ENCODE results near the gene DNAJC18.
"Not testable (repeated sequence)": the region's sequence is repeated elsewhere in the genome, so short reads cannot be mapped to it uniquely, and the experiment has no call there.

The DNAJC18 gene

GRCh38 chr5:139439013-139439903 is at the start of gene DNAJC18:
Gene DNAJC18, minus strand, starts transcription at chr5:139439525. Its CDS starts 80 bp downstream, at chr5:139439445.
- DNase-seq (ENCODE audit: low read depth) = peak; percentile 82

GRCh38 chr5:139488260-139488659 is 48.9 kb upstream of the DNAJC18 start:
- no peak for DNase-seq (ENCODE audit: low read depth)

GRCh38 chr5:139486201-139486600 is 46.9 kb upstream of the DNAJC18 start:
- no peak for DNase-seq (ENCODE audit: low read depth)

GRCh38 chr5:139482890-139483208 is 43.5 kb upstream of the DNAJC18 start:
- DNase-seq (ENCODE audit: low read depth) = not testable (repeated sequence)

- peak; percentile 55 for DNase-seq (ENCODE audit: low read depth)
These were observed 42.9 kb upstream of the DNAJC18 start, which contains the start of gene STING1 for GRCh38 chr5:139482050-139482889. Gene STING1, minus strand, starts transcription at chr5:139482758. Its CDS starts 1,054 bp downstream, at chr5:139481704.

- no peak for DNase-seq (ENCODE audit: low read depth)
These were observed 42.3 kb upstream of the DNAJC18 start for GRCh38 chr5:139481580-139482049.

GRCh38 chr5:139481122-139481533 is 41.8 kb upstream of the DNAJC18 start:
- peak; percentile 29 for DNase-seq (ENCODE audit: low read depth)

- not testable (repeated sequence) for DNase-seq (ENCODE audit: low read depth)
These were observed 40.4 kb upstream of the DNAJC18 start for GRCh38 chr5:139479729-139480128.

- not testable (repeated sequence) for DNase-seq (ENCODE audit: low read depth)
These were observed 39.5 kb upstream of the DNAJC18 start for GRCh38 chr5:139478657-139479423.

GRCh38 chr5:139475865-139476617 is 36.7 kb upstream of the DNAJC18 start:
- DNase-seq (ENCODE audit: low read depth) = no peak

- no peak for DNase-seq (ENCODE audit: low read depth)
These were observed 35.8 kb upstream of the DNAJC18 start for GRCh38 chr5:139474890-139475791.

GRCh38 chr5:139473565-139473964 is 34.2 kb upstream of the DNAJC18 start:
- DNase-seq (ENCODE audit: low read depth) = no peak

GRCh38 chr5:139473105-139473504 is 33.8 kb upstream of the DNAJC18 start:
- DNase-seq (ENCODE audit: low read depth) = no peak

GRCh38 chr5:139472386-139473030 is 33.2 kb upstream of the DNAJC18 start:
- no peak for DNase-seq (ENCODE audit: low read depth)

GRCh38 chr5:139470821-139471300 is 31.5 kb upstream of the DNAJC18 start, which contains the start of gene SMIM33:
Gene SMIM33, plus strand, starts transcription at chr5:139471004. Its CDS starts 118 bp downstream, at chr5:139471122.
- DNase-seq (ENCODE audit: low read depth) = peak; percentile 27

- no peak for DNase-seq (ENCODE audit: low read depth)
These were observed 29.2 kb upstream of the DNAJC18 start for GRCh38 chr5:139468421-139468931.

- DNase-seq (ENCODE audit: low read depth) = no peak
These were observed 23.4 kb upstream of the DNAJC18 start, which contains the start of gene ECSCR for GRCh38 chr5:139462586-139463276. Gene ECSCR, minus strand, starts transcription at chr5:139462743. Its CDS starts 73 bp downstream, at chr5:139462670.

- no peak for DNase-seq (ENCODE audit: low read depth)
These were observed 22.4 kb upstream of the DNAJC18 start for GRCh38 chr5:139461698-139462097.
